GM12891 (cell line): ENCODE data around the gene GLIS1.

ENCODE experiments used
- POLR2A ChIP-seq: IDR thresholded peaks from 2 replicates; pipeline ENCODE4 v1.6.1; 2011; ENCODE audit warnings: low read depth, low read length, control low read depth
- POLR2AphosphoS5 ChIP-seq: IDR thresholded peaks from 2 replicates; pipeline ENCODE4 v1.6.1; 2011; ENCODE audit warnings: low read depth, low read length, control low read depth

GRCh38 chr1:53552981-53553733 is 185.8 kb downstream of the GLIS1 start:
- TF ChIP-seq POLR2A (no peak), POLR2AphosphoS5 (no peak)
